Motor neuron (in vitro differentiated cells): Measurements from ENCODE around the gene MAP9. TPM values are rescaled to one million over a fixed set of nuclear protein-coding genes. Genes with fewer than 3 reads are reported as not detected.
"Not testable (repeated sequence)": the region's sequence is repeated elsewhere in the genome, so short reads cannot be mapped to it uniquely, and the experiment has no call there.

ENCODE experiments used
- ATAC-seq, 8 experiments: fragments of 200-7000 bp; cut with Tn5 transposase; replicated peaks in 6 of 8; 2 replicates each; pipeline ENCODE4 v1.8.0; 2021; ENCODE audit warnings: mild to moderate bottlenecking in 8 of 8, moderate library complexity in 8 of 8
- H3K27ac ChIP-seq, 2 donors: fragments of 250-450 bp; sonication (Bioruptor Pico); 2 replicates each; pipeline ENCODE4 v1.9.0; 2021; ENCODE audit warnings: antibody characterized with exemption in 2 of 2, mild to moderate bottlenecking in 2 of 2, moderate library complexity in 1 of 2
- H3K4me1 ChIP-seq, 2 donors: fragments of 250-450 bp; sonication (Bioruptor Pico); replicated peaks in 1 of 2; 2 replicates each; pipeline ENCODE4 v1.6.1; 2021; ENCODE audit warnings: antibody characterized with exemption in 2 of 2, mild to moderate bottlenecking in 2 of 2, moderate library complexity in 1 of 2
- H3K4me3 ChIP-seq, 5 donors: fragments of 250-450 bp; sonication (Bioruptor Pico); 2 replicates each; pipeline ENCODE4 v1.9.0; 2021; ENCODE audit warnings: antibody characterized with exemption in 5 of 5, mild to moderate bottlenecking in 5 of 5, moderate library complexity in 4 of 5
- WGBS, 10 experiments: fragments of 450-650 bp; shearing (Covaris generic); methylation state at CpG; one replicate each; pipeline ENCODE4 v1.0.0; 2022; 5-methylcytosine and 5-hydroxymethylcytosine counted together
- in situ Hi-C, 9 experiments: fragments of 400-800 bp; cut with MboI; loops; one replicate each; pipeline ENCODE4 v1.15.0; 2021; ENCODE audit warnings: low sequenced_read_pairs in 9 of 9, low pct_unique_long_range_greater_than_20kb in 2 of 9; ENCODE audit not compliant: unreplicated experiment in 9 of 9
- total RNA-seq, 8 experiments: library from RNA; unstranded; fragments of 300-600 nt; gene quantifications; 2 replicates each; pipeline versions ENCODE4 v1.2.3 to v1.2.4, GENCODE V29; 2022

The MAP9 gene
- total RNA-seq, 8 experiments from 2014 or later = 0.81 to 67.1 (median 34.2) TPM

GRCh38 chr4:155339588-155339987 lies 37.2 kb downstream of the MAP9 start:
- in situ Hi-C loops = no loop called here
- H3K27ac ChIP-seq = no peak overlapping the region
- H3K4me3 ChIP-seq = no peak overlapping the region
- ATAC-seq = no peak
- 0 to 72% (median 61%) methylated on average over 1 to 6 of the region's 6 CpGs; no CpG with 5 or more reads in 3 of the 10 experiments for WGBS, 10 experiments
- H3K4me1 ChIP-seq = no peaks in the 10 kb centered on the region

DNA sequence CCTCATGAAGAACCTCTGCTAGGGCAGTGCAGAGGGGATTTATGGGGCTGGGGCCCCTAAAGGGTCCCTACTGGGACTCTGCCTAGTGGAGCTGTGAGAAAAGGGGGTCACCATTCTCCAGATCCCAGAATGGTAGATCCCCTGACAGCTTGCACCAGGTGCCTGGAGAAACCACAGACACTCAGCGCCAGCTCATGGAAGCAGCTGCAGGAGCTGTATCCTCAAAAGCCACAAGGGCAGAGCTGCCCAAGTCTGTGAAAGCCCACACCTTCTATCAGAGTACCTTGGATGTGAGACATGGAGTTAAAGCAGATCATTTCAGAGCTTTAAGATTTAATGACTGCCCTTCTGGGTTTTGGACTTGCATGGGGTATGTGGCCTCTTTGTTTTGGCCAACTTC lies 38.6 kb downstream of the MAP9 start:
- Histone ChIP-seq H3K4me1 (no peaks in the 10 kb centered on the region), H3K4me3 (no peak overlapping the region), H3K27ac (no peak overlapping the region)
- 80 to 100% (median 100%) methylated on average over 1 of the region's 1 CpG; no CpG with 5 or more reads in 7 of the 10 experiments for WGBS, 10 experiments
- in situ Hi-C loops = no loop called here
- ATAC-seq = no peak

DNA sequence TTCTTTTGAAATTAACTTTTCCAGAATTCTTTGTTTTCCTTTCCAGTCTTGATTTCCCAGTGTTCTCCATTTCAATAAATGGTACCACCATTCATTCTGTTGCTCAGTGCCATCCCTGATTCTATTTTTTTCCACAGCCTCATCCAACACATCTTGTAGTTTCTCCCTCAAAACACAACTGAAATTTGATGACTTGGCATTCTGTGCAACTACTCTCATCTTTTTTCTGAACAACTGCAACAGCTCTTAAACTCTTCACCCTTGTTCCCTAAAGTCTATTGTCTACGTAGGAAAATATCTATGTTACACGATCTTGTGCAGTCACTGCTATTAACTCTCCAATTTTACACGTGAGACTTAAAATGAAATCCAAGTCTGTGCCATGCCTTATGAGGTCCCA lies 40.5 kb downstream of the MAP9 start:
- H3K4me1 ChIP-seq = no peaks in the 10 kb centered on the region
- H3K4me3 ChIP-seq = no peak overlapping the region
- 7 to 100% (median 80%) methylated on average over 1 to 3 of the region's 3 CpGs; no CpG with 5 or more reads in 3 of the 10 experiments for WGBS, 10 experiments
- no peak overlapping the region for H3K27ac ChIP-seq
- in situ Hi-C loops = no loop called here
- no peak for ATAC-seq

GRCh38 chr4:155331478-155331877 lies 45.3 kb downstream of the MAP9 start:
- in situ Hi-C loops = no loop called here
- Histone ChIP-seq H3K4me3 (no peak overlapping the region), H3K27ac (no peak overlapping the region), H3K4me1 (no peaks in the 10 kb centered on the region)
- ATAC-seq = no peak

GRCh38 chr4:155322782-155323181 lies 54.0 kb downstream of the MAP9 start:
- H3K27ac ChIP-seq = no peak overlapping the region
- ATAC-seq = peak in 2 of 8 experiments; percentile 31 to 65
- 0 to 100% (median 71%) methylated on average over 1 to 2 of the region's 2 CpGs; no CpG with 5 or more reads in 1 of the 10 experiments for whole genome bisulfite sequencing, 10 experiments
- H3K4me3 ChIP-seq = no peak overlapping the region
- in situ Hi-C loops = no loop called here
- no peaks in the 10 kb centered on the region for H3K4me1 ChIP-seq

- no peaks in the 10 kb centered on the region for H3K4me1 ChIP-seq
- ATAC-seq = no peak
- in situ Hi-C loops = no loop called here
These were observed 55.8 kb downstream of the MAP9 start for GRCh38 chr4:155321006-155321405.

GRCh38 chr4:155319516-155319915 lies 57.2 kb downstream of the MAP9 start:
- in situ Hi-C loops = no loop called here
- 0 to 100% (median 73%) methylated on average over 1 of the region's 1 CpG for WGBS, 10 experiments
- no peak overlapping the region for H3K4me3 ChIP-seq
- no peak overlapping the region for H3K27ac ChIP-seq
- ATAC-seq = no peak
- H3K4me1 ChIP-seq = no peaks in the 10 kb centered on the region

More at GRCh38 chr4:155321006-155321405, 55.8 kb downstream of the MAP9 start:
- no peak overlapping the region for H3K4me3 ChIP-seq
- no peak overlapping the region for H3K27ac ChIP-seq

GRCh38 chr4:155312027-155312426 lies 64.7 kb downstream of the MAP9 start:
- H3K27ac ChIP-seq, ATAC-seq, in situ Hi-C loops, H3K4me3 ChIP-seq, H3K4me1 ChIP-seq: not testable (repeated sequence)
- WGBS, 10 experiments = 40 to 100% (median 80%) methylated on average over 1 to 5 of the region's 5 CpGs

- H3K4me1 ChIP-seq = no peaks in the 10 kb centered on the region
- H3K27ac ChIP-seq = no peak overlapping the region
- no peak for ATAC-seq
- in situ Hi-C loops = no loop called here
- H3K4me3 ChIP-seq = no peak overlapping the region
- 39 to 100% (median 92%) methylated on average over 1 to 4 of the region's 4 CpGs for WGBS, 10 experiments
These were observed 69.0 kb downstream of the MAP9 start for GRCh38 chr4:155307731-155308277.

- 0 to 100% (median 60%) methylated on average over 1 to 6 of the region's 7 CpGs; no CpG with 5 or more reads in 1 of the 10 experiments for WGBS, 10 experiments
- Histone ChIP-seq H3K27ac (no peak overlapping the region), H3K4me3 (no peak overlapping the region), H3K4me1 (no peaks in the 10 kb centered on the region)
- ATAC-seq = peak in 1 of 8 experiments; percentile 24
- in situ Hi-C loops = no loop called here
These were observed 71.1 kb downstream of the MAP9 start for GRCh38 chr4:155305619-155306018.

DNA sequence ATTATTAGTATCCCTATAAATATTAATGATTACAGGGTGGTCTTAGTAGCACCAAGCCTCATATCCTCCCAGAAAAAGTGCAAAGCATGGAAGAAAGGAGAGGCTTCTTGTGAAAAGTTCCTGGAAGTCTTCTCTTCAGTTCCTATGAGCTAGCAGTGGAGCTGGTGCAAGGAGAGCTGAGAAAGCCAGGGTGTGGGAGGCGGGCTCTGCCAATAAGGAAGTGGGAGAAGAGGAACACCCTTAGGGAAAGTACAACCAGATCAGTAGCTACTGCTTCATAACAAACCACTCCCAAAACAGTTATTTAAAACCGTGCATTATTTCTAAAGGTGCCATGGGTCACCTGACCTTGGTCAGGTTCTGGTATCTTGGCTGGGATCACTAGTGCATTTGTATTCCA lies 72.4 kb downstream of the MAP9 start:
- Histone ChIP-seq H3K4me3 (no peak overlapping the region), H3K4me1 (no peaks in the 10 kb centered on the region), H3K27ac (no peak overlapping the region)
- peak in 3 of 8 experiments; percentile 78 to 99 (median 88) for ATAC-seq
- in situ Hi-C loops = no loop called here
- whole genome bisulfite sequencing, 10 experiments = 0 to 100% (median 40%) methylated on average over 1 to 2 of the region's 2 CpGs; no CpG with 5 or more reads in 3 of the 10 experiments

- ATAC-seq = no peak
- WGBS, 10 experiments = 21 to 100% (median 90%) methylated on average over 1 to 2 of the region's 2 CpGs; no CpG with 5 or more reads in 3 of the 10 experiments
These were observed 77.7 kb downstream of the MAP9 start for GRCh38 chr4:155299103-155299502.

More at GRCh38 chr4:155299103-155299502, 77.7 kb downstream of the MAP9 start:
- in situ Hi-C loops = no loop called here
- Histone ChIP-seq H3K27ac (no peak overlapping the region), H3K4me1 (no peaks in the 10 kb centered on the region), H3K4me3 (no peak overlapping the region)
